CD4-positive, alpha-beta T cell treated with Interleukin-4 for 4 hours (primary cell): ENCODE results near the gene RNF186.
"Not testable (repeated sequence)": the region's sequence is repeated elsewhere in the genome, so short reads cannot be mapped to it uniquely, and the experiment has no call there.

ENCODE experiments used
- DNase-seq: peaks from one replicate; pipeline ENCODE4 v3.0.0-alpha.2; 2020

The RNF186 gene

GRCh38 chr1:19792237-19793002 is 22.7 kb downstream of the RNF186 start:
- no peak for DNase-seq

GRCh38 chr1:19790061-19790975 is 24.8 kb downstream of the RNF186 start:
- not testable (repeated sequence) for DNase-seq

- no peak for DNase-seq
Measured at GRCh38 chr1:19786988-19787423, 28.1 kb downstream of the RNF186 start.

GRCh38 chr1:19785660-19786059 is 29.4 kb downstream of the RNF186 start:
- DNase-seq = no peak

GRCh38 chr1:19780267-19780877 is 34.7 kb downstream of the RNF186 start:
- no peak for DNase-seq

- DNase-seq = no peak
Measured at GRCh38 chr1:19776933-19777332, 38.1 kb downstream of the RNF186 start.

- DNase-seq = no peak
Measured at GRCh38 chr1:19776287-19776686, 38.8 kb downstream of the RNF186 start.

GRCh38 chr1:19775831-19776230 is 39.3 kb downstream of the RNF186 start:
- no peak for DNase-seq

- no peak for DNase-seq
Measured at GRCh38 chr1:19775317-19775716, 39.8 kb downstream of the RNF186 start.

- DNase-seq = no peak
Measured at GRCh38 chr1:19774180-19774785, 40.8 kb downstream of the RNF186 start.

- no peak for DNase-seq
Measured at GRCh38 chr1:19773485-19773884, 41.6 kb downstream of the RNF186 start.

GRCh38 chr1:19772053-19772452 is 43.0 kb downstream of the RNF186 start:
- DNase-seq = no peak

- DNase-seq = no peak
Measured at GRCh38 chr1:19771350-19771749, 43.7 kb downstream of the RNF186 start.

GRCh38 chr1:19770436-19771190 is 44.5 kb downstream of the RNF186 start:
- DNase-seq = no peak

GRCh38 chr1:19769211-19769932 is 45.7 kb downstream of the RNF186 start:
- no peak for DNase-seq

- DNase-seq = no peak
Measured at GRCh38 chr1:19768353-19769210, 46.5 kb downstream of the RNF186 start.

GRCh38 chr1:19765623-19766022 is 49.5 kb downstream of the RNF186 start:
- peak; percentile 2 for DNase-seq

- no peak for DNase-seq
Measured at GRCh38 chr1:19764848-19765247, 50.2 kb downstream of the RNF186 start.
